Psoas muscle (tissue), 8 donors: ENCODE measurements around the gene FRMPD4. TPM values are rescaled to one million over a fixed set of nuclear protein-coding genes. Genes with fewer than 3 reads are reported as not detected.

Experiments used
- ATAC-seq, 4 donors: fragments of 200-7000 bp; cut with Tn5 transposase; one replicate each; pipeline ENCODE4 v1.9.1; 2020; ENCODE audit warnings: moderate library complexity in 3 of 4, mild to moderate bottlenecking in 2 of 4
- DNase-seq, 2 donors: peaks; one replicate each; pipeline ENCODE4 v3.0.0-alpha.2; 2020
- H3K27ac ChIP-seq: fragments of 200-600 bp; one replicate; pipeline ENCODE4 v1.8.0; 2022
- H3K27me3 ChIP-seq, 3 donors: fragments of 200-600 bp in 1 of 3; one replicate each; pipeline versions ENCODE4 v1.6.1 to v1.8.0; 2013 to 2022; ENCODE audit warnings: low read length in 2 of 3, mild to moderate bottlenecking in 2 of 3, moderate library complexity in 1 of 3; ENCODE audit not compliant: insufficient read depth in 3 of 3
- H3K36me3 ChIP-seq, 2 donors: fragments of 200-600 bp in 1 of 2; one replicate each; pipeline versions ENCODE4 v1.6.1 to v1.8.0; 2013 to 2022; ENCODE audit warnings: low read depth in 1 of 2, mild to moderate bottlenecking in 1 of 2, moderate library complexity in 1 of 2; ENCODE audit not compliant: insufficient read depth in 1 of 2
- H3K4me1 ChIP-seq: fragments of 200-600 bp; one replicate; pipeline ENCODE4 v1.8.0; 2022
- H3K4me3 ChIP-seq: fragments of 200-600 bp; one replicate; pipeline ENCODE4 v1.8.0; 2022; ENCODE audit warnings: mild to moderate bottlenecking
- H3K9me3 ChIP-seq: fragments of 200-600 bp; one replicate; pipeline ENCODE4 v1.8.0; 2022
- CTCF ChIP-seq: fragments of 200-600 bp; IDR thresholded peaks from one replicate; pipeline ENCODE4 v1.8.0; 2022; ENCODE audit warnings: antibody characterized with exemption
- WGBS, 3 donors: extraction: QIAGEN DNeasy Blood & Tissue Kit; methylation state at CpG; one replicate each; pipeline versions ENCODE4 v1.1.6 to v1.1.7; 2013; 5-methylcytosine and 5-hydroxymethylcytosine counted together
- intact Hi-C, 2 donors: fragments of 100-400 bp; cut with DNase I; formaldehyde crosslinking; loops; one replicate each; pipeline versions ENCODE4 v1.11.0 to v1.14.2; 2022
- polyA plus RNA-seq, 3 donors: library from polyadenylated mRNA; stranded (reverse); fragments of 200-250 nt; gene quantifications; one replicate each; pipeline ENCODE4 v1.2.3, GENCODE V29; 2013
- total RNA-seq, 4 donors: library from RNA; stranded (reverse); fragmentation: NEBNext Ultra II Directional in 2 of 4; extraction: Animal tissue kit (Norgen Biotek cat#: 25700) in 2 of 4; gene quantifications; one replicate each; pipeline versions ENCODE4 v1.2.1 to v1.2.4, GENCODE V29; 2021 to 2023
- donor health status: healthy with polysubstance abuse.
- donor health status: DM: no; HTN: no; CAD: no; lungs with moderate emphysema.
- donor health status: Bipolar disorder and iron deficiency.
- donor health status: healthy.
- donor health status: DM: yes; HTN: yes; CAD: no.
- donor health status: DM: no; HTN: no; CAD: no.
- donor health status: DM: no; HTN: no; CAD: no.
- donor health status: DM: yes; HTN: yes; CAD: no.

FRMPD4 gene
- total and polyA plus RNA-seq, 7 donors, result 0.01 to 0.79 (median 0.06) TPM; not detected in 1

DNA sequence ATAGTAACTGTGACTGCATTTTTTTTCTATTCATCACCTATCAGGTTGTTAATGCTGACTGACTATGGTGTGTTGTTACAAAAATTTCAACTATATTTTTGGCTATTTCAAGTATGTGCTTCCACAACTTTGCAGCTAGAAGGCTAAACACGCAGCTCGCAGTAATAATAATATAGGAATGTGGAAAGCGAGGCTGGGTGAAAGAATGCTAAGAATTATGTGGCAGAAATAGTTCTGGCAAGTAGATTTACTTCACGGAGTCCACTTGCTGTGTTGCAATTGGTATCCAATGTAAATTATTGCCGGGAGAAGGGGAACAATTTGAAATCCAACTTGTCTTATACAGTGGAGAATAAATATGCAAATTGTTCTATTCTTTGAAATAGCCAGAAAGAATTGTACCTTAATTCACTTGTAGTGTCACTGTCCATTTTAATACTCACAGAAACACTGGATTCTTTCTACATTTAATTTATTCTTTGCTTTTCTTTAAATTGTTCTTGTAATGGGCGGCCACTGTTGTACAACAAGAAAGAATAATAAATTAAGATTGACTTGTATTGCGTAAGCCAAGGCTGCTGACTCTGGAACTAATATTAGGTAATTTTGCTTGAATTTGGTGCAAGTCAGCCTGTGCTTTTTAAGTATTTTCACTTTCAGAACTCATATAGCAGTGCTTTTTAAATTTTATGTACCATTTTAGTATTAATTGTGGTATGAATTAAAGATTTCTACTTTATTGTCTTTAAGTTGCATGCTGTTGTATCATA lies 154.9 kb downstream of the FRMPD4 start:
- H3K9me3 ChIP-seq, result no peaks in the 10 kb centered on the region
- H3K36me3 ChIP-seq, result no peaks in the 10 kb centered on the region
- H3K27me3 ChIP-seq, result no peaks in the 10 kb centered on the region
- no peaks in the 10 kb centered on the region for H3K4me1 ChIP-seq
- intact Hi-C loops, result no loop called here
- no peak for ATAC-seq
- 71 to 74% (median 71%) methylated on average over 7 of the region's 7 CpGs for WGBS, 3 donors
- H3K27ac ChIP-seq, result no peak overlapping the region
- H3K4me3 ChIP-seq, result no peak overlapping the region
- no peak for DNase-seq
- TF ChIP-seq CTCF, result no peak

DNA sequence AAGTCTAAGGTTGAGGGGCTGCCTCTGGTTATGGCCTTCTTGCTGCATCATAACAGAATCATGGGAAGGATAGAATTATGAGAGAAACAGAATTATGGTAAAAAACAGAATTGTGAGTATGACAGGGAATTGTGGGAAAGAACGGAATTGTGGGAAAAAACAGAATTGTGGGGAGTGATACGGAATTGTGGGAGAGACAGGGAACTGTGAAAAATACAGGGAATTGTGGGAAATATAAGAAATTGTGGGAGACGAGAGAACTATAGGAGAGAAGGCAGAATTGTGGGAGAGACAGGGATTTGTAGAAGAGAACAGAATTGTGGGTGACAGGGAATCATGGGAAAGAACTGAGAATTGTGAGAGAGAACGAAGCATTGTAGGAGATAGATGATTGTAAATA lies 159.1 kb downstream of the FRMPD4 start:
- Histone ChIP-seq H3K27me3 (no peaks in the 10 kb centered on the region), H3K36me3 (no peaks in the 10 kb centered on the region), H3K4me3 (no peak overlapping the region), H3K27ac (no peak overlapping the region), H3K4me1 (no peaks in the 10 kb centered on the region), H3K9me3 (no peaks in the 10 kb centered on the region)
- intact Hi-C loops, result no loop called here
- no peak for TF ChIP-seq CTCF
- no peak for ATAC-seq
- WGBS, 3 donors, result 74 to 95% (median 90%) methylated on average over 4 of the region's 4 CpGs
- DNase-seq, result no peak

- H3K4me3 ChIP-seq, result no peak overlapping the region
- DNase-seq (no peak), ATAC-seq (no peak)
- H3K27ac ChIP-seq, result no peak overlapping the region
- intact Hi-C loops, result no loop called here
- no peaks in the 10 kb centered on the region for H3K36me3 ChIP-seq
- TF ChIP-seq CTCF, result no peak
- no peaks in the 10 kb centered on the region for H3K9me3 ChIP-seq
- H3K27me3 ChIP-seq, result peaks cover 0 to 4% (median 0%) of the 10 kb centered on the region in 3 donors
- 89 to 96% (median 91%) methylated on average over 3 of the region's 3 CpGs for WGBS, 3 donors
- no peaks in the 10 kb centered on the region for H3K4me1 ChIP-seq
These were observed 163.0 kb downstream of the FRMPD4 start for GRCh38 chrX:12301288-12301687.

DNA sequence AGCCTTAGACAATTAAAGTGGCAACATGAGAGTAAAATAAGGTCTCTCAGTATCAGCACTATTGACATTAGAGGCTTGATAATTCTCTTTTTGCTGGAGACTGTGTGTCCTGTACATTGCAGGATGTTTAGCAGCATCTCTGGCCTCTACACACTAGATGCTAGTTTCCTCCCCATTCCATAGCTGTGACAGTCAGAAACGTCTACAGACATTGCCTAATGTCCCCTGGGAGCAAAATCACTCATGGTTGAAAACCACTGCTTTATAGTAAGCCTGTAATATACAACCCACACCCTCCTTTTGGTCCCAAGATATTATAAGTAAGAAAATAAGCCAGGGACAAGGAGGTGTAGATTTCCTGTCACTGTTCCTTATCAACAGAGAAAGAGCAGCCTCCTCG lies 166.0 kb downstream of the FRMPD4 start:
- ATAC-seq, result no peak
- 33 to 49% (median 43%) methylated on average over 2 of the region's 2 CpGs for WGBS, 3 donors

More for the DNA sequence above, 166.0 kb downstream of the FRMPD4 start:
- H3K4me3 ChIP-seq, result no peak overlapping the region
- no peaks in the 10 kb centered on the region for H3K36me3 ChIP-seq
- TF ChIP-seq CTCF, result no peak
- intact Hi-C loops, result no loop called here
- H3K9me3 ChIP-seq, result no peaks in the 10 kb centered on the region
- H3K27ac ChIP-seq, result no peak overlapping the region
- DNase-seq, result no peak
- no peaks in the 10 kb centered on the region for H3K4me1 ChIP-seq
- H3K27me3 ChIP-seq, result peaks cover 0 to 4% (median 0%) of the 10 kb centered on the region in 3 donors
